Thoracic aorta (tissue), 2 donors: ENCODE results near the gene RNF2. TPM values are rescaled to one million over a fixed set of nuclear protein-coding genes. Genes with fewer than 3 reads are reported as not detected.

Experiments used
- ATAC-seq: fragments of 150-250 bp; one replicate; pipeline ENCODE4 v1.8.0; 2017; ENCODE audit warnings: low read depth; ENCODE audit not compliant: insufficient number of reproducible peaks, low FRiP score
- DNase-seq: peaks from one replicate; pipeline ENCODE4 v3.0.0-alpha.2; 2020; ENCODE audit warnings: low spot score
- H3K27ac ChIP-seq, 2 donors: fragments of 200-600 bp; sonication (generic); 1 replicate in 1 of 2; 2 replicates in 1 of 2; pipeline ENCODE4 v1.5.1; 2016; ENCODE audit warnings: mild to moderate bottlenecking in 2 of 2, moderate library complexity in 2 of 2
- H3K27me3 ChIP-seq: fragments of 200-600 bp; sonication (generic); replicated peaks from 2 replicates; pipeline ENCODE4 v1.6.0; 2016; ENCODE audit warnings: mild to moderate bottlenecking; ENCODE audit not compliant: insufficient read depth
- H3K36me3 ChIP-seq: fragments of 200-600 bp; sonication (generic); one replicate; pipeline ENCODE4 v1.5.1; 2016
- H3K4me1 ChIP-seq, 2 donors: fragments of 200-600 bp; sonication (generic); 1 replicate in 1 of 2; 2 replicates in 1 of 2; pipeline versions ENCODE4 v1.5.1 to v1.6.0; 2016; ENCODE audit warnings: low read depth in 2 of 2, mild to moderate bottlenecking in 1 of 2; ENCODE audit not compliant: control insufficient read depth in 1 of 2
- H3K4me3 ChIP-seq: fragments of 200-600 bp; sonication (generic); 2 replicates; pipeline ENCODE4 v1.5.1; 2016; ENCODE audit warnings: mild to moderate bottlenecking
- H3K9me3 ChIP-seq: fragments of 200-600 bp; sonication (generic); 2 replicates; pipeline ENCODE4 v1.5.1; 2016
- total RNA-seq, 2 donors: library from RNA; depleted of rRNA; stranded (reverse); fragments of >200 nt; gene quantifications; one replicate each; pipeline versions ENCODE4 v1.1.0 to v1.2.3, GENCODE V29; 2016
- TF ChIP-seq, protein P1 (sequence below): fragments of 200-600 bp; sonication (generic); IDR thresholded peaks from one replicate; pipeline ENCODE4 v1.5.1; 2019; ENCODE audit warnings: antibody characterized with exemption

Gene RNF2
- total RNA-seq, 2 donors from 2014 or later, result 13.8 to 15.7 TPM

- Histone ChIP-seq H3K27me3 (no peaks in the 10 kb centered on the region), H3K4me3 (no peak overlapping the region), H3K27ac (no peak overlapping the region), H3K4me1 (no peaks in the 10 kb centered on the region), H3K9me3 (peaks cover 8% of the 10 kb centered on the region), H3K36me3 (peaks cover 10% of the 10 kb centered on the region)
- ATAC-seq (no peak), DNase-seq (no peak)
- TF ChIP-seq, protein P1, sequence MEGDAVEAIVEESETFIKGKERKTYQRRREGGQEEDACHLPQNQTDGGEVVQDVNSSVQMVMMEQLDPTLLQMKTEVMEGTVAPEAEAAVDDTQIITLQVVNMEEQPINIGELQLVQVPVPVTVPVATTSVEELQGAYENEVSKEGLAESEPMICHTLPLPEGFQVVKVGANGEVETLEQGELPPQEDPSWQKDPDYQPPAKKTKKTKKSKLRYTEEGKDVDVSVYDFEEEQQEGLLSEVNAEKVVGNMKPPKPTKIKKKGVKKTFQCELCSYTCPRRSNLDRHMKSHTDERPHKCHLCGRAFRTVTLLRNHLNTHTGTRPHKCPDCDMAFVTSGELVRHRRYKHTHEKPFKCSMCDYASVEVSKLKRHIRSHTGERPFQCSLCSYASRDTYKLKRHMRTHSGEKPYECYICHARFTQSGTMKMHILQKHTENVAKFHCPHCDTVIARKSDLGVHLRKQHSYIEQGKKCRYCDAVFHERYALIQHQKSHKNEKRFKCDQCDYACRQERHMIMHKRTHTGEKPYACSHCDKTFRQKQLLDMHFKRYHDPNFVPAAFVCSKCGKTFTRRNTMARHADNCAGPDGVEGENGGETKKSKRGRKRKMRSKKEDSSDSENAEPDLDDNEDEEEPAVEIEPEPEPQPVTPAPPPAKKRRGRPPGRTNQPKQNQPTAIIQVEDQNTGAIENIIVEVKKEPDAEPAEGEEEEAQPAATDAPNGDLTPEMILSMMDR, result no peak
Observed at GRCh38 chr1:185104083-185104482, 58.7 kb downstream of the RNF2 start.

DNA sequence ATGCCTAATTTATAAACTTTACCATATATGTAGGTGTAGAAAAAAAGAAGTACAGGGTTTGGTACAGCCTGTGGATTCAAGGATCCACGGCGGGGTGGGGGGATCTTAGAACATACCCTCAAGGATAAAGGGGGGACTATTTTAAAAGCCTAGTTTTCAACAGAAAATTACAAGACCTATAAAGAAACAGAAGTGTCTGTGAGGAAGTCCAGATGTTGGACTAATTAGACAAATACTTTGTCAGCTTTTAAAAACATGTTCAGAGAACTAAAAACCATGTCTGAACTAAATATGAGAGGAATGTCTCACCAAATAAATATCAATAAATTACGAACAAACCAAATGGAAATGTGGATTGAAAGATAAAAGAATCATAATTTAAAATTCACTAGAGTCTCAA lies 59.8 kb downstream of the RNF2 start:
- ATAC-seq (no peak), DNase-seq (no peak)
- Histone ChIP-seq H3K9me3 (peaks cover 8% of the 10 kb centered on the region), H3K27me3 (no peaks in the 10 kb centered on the region), H3K4me1 (no peaks in the 10 kb centered on the region), H3K4me3 (no peak overlapping the region), H3K36me3 (peaks cover 3% of the 10 kb centered on the region), H3K27ac (no peak overlapping the region)
- TF ChIP-seq, protein P1, result no peak

- Histone ChIP-seq H3K27ac (no peak overlapping the region), H3K36me3 (peaks cover 3% of the 10 kb centered on the region), H3K9me3 (peaks cover 8% of the 10 kb centered on the region), H3K4me1 (no peaks in the 10 kb centered on the region), H3K4me3 (no peak overlapping the region), H3K27me3 (no peaks in the 10 kb centered on the region)
- TF ChIP-seq, protein P1, result no peak
- ATAC-seq, result no peak
- no peak for DNase-seq
Observed at GRCh38 chr1:185108321-185108720, 63.0 kb downstream of the RNF2 start.

GRCh38 chr1:185110145-185110544 lies 64.8 kb downstream of the RNF2 start:
- H3K4me1 ChIP-seq, result no peaks in the 10 kb centered on the region
- no peak overlapping the region for H3K4me3 ChIP-seq
- no peak overlapping the region for H3K27ac ChIP-seq
- TF ChIP-seq, protein P1, result no peak
- DNase-seq (no peak), ATAC-seq (no peak)
- H3K9me3 ChIP-seq, result peaks cover 8% of the 10 kb centered on the region
- no peaks in the 10 kb centered on the region for H3K27me3 ChIP-seq
- no peaks in the 10 kb centered on the region for H3K36me3 ChIP-seq

DNA sequence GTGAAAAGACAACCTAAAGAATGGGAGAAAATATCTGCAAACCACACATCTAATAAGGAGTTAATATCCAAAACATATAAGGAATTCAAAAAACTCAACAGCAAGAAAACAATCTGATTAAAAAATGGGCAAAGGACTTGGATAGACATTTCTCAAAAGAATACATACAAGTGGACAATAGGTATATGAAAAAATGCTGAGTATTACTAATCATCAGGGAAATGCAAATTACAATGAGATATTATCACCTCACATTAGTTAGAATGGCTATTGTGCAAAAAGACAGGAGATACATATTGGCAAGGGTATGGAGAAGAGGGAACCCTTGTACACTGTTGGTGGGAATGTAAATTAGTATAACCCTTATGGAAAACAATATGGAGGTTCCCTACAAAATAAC lies 66.5 kb downstream of the RNF2 start:
- TF ChIP-seq, protein P1, result no peak
- DNase-seq, result no peak
- no peaks in the 10 kb centered on the region for H3K27me3 ChIP-seq

More for the DNA sequence above, 66.5 kb downstream of the RNF2 start:
- Histone ChIP-seq H3K4me1 (no peaks in the 10 kb centered on the region), H3K9me3 (peaks cover 8% of the 10 kb centered on the region), H3K36me3 (no peaks in the 10 kb centered on the region), H3K4me3 (no peak overlapping the region), H3K27ac (no peak overlapping the region)
- ATAC-seq, result no peak
